PC-9 (cell line): Measurements from ENCODE around the gene HSPB7.

Experiments used
- CTCF ChIP-seq: fragments of 200-600 bp; sonication (generic); conservative IDR thresholded peaks from 2 replicates; pipeline ENCODE4 v1.6.1; 2017; ENCODE audit warnings: mixed run types, antibody characterized with exemption, mild to moderate bottlenecking, moderate library complexity
- EZH2 ChIP-seq: fragments of 200-600 bp; sonication (generic); IDR thresholded peaks from 2 replicates; pipeline ENCODE4 v1.8.0; 2017; ENCODE audit warnings: antibody characterized with exemption, low read depth

GRCh38 chr1:16042096-16042495, 24.3 kb upstream of the HSPB7 start:
- TF ChIP-seq CTCF (no peak), EZH2 (no peak)
